A549 (cell line): ENCODE measurements around the gene TNRC18. TPM values are rescaled to one million over a fixed set of nuclear protein-coding genes. Genes with fewer than 3 reads are reported as not detected.

Source experiments
- ATAC-seq, 2 experiments: fragments of 200-7000 bp in 1 of 2; fragments of >200 bp in 1 of 2; cut with Nextera tagmentation in 1 of 2; cut with Tn5 transposase in 1 of 2; 3 replicates each; pipeline versions ENCODE4 v1.8.0 to v1.9.1; 2018 to 2020; ENCODE audit warnings: mild to moderate bottlenecking in 1 of 2, moderate library complexity in 1 of 2
- CTCF ChIA-PET: fragments of 300-600 bp; sonication (Branson Sonifier 250); formaldehyde crosslinking; extraction: SDS; loops from one replicate; lab custom pipeline; 2021; ENCODE audit warnings: antibody characterized with exemption, inconsistent platforms; lab: Yijun Ruan, JAX
- POLR2A ChIA-PET: fragments of 350-600 bp; formaldehyde crosslinking; extraction: SDS; loops from one replicate; lab custom pipeline; 2021; ENCODE audit warnings: antibody characterized with exemption, inconsistent platforms; lab: Yijun Ruan, JAX
- DNase-seq, 2 experiments: peaks; one replicate each; pipeline versions ENCODE4 v3.0.0 to v3.0.0-alpha.2; 2011 to 2016; ENCODE audit warnings: low read depth in 1 of 2, low spot score in 1 of 2
- FAIRE-seq: peaks from 2 replicates; lab custom pipeline; 2011; peaks lifted over from hg19 to GRCh38; lab: Jason Lieb, UNC
- H3K27ac ChIP-seq, 2 experiments: fragments of >200 bp; sonication (Bioruptor Twin); formaldehyde crosslinking; 3 replicates each; pipeline ENCODE4 v1.5.1; 2016 to 2017
- H3K4me1 ChIP-seq: fragments of >200 bp; sonication (Bioruptor Twin); formaldehyde crosslinking; 3 replicates; pipeline ENCODE4 v1.6.1; 2016
- H3K4me2 ChIP-seq: fragments of >200 bp; sonication (Bioruptor Twin); formaldehyde crosslinking; 3 replicates; pipeline ENCODE4 v1.6.1; 2016
- H3K4me3 ChIP-seq: fragments of >200 bp; sonication (Bioruptor Twin); formaldehyde crosslinking; 3 replicates; pipeline ENCODE4 v1.5.1; 2016
- H3K9me3 ChIP-seq: fragments of >200 bp; sonication (Bioruptor Twin); formaldehyde crosslinking; 3 replicates; pipeline ENCODE4 v1.6.1; 2016
- BHLHE40 ChIP-seq: IDR thresholded peaks from 2 replicates; pipeline ENCODE4 v1.6.1; 2012; ENCODE audit warnings: low read depth, low read length, inconsistent platforms
- CHD4 ChIP-seq: fragments of 200-600 bp; sonication (generic); IDR thresholded peaks from 2 replicates; pipeline ENCODE4 v1.6.1; 2016; ENCODE audit warnings: antibody characterized with exemption, mild to moderate bottlenecking, borderline replicate concordance
- CTCF ChIP-seq: fragments of >200 bp; sonication (Bioruptor Twin); formaldehyde crosslinking; IDR thresholded peaks from 3 replicates; pipeline ENCODE4 v1.5.1; 2016
- FOSL2 ChIP-seq, 2 experiments: fragments of 450-650 bp in 1 of 2; fragments of >200 bp in 1 of 2; sonication (Bioruptor Twin) in 1 of 2; formaldehyde crosslinking; IDR thresholded peaks; 2 replicates each; pipeline versions ENCODE4 v1.5.0 to v1.6.1; 2016 to 2020; ENCODE audit warnings: mild to moderate bottlenecking in 1 of 2, moderate library complexity in 1 of 2
- HOXA7 ChIP-seq: fragments of 250-450 bp; sonication (Bioruptor Pico); IDR thresholded peaks from 2 replicates; pipeline ENCODE4 v1.5.0; 2020; ENCODE audit warnings: mild to moderate bottlenecking, moderate library complexity
- NFE2L2 ChIP-seq: fragments of 150-350 bp; conservative IDR thresholded peaks from 2 replicates; pipeline ENCODE4 v1.6.1; 2014; ENCODE audit warnings: low read length
- PHF8 ChIP-seq: fragments of 200-600 bp; sonication (generic); IDR thresholded peaks from 2 replicates; pipeline ENCODE4 v1.6.1; 2016; ENCODE audit warnings: low read depth, mild to moderate bottlenecking, antibody characterized with exemption, moderate library complexity, borderline replicate concordance
- RAD21 ChIP-seq, 2 experiments: fragments of >200 bp in 1 of 2; sonication (Bioruptor Twin) in 1 of 2; formaldehyde crosslinking in 1 of 2; IDR thresholded peaks in 1 of 2; conservative IDR thresholded peaks in 1 of 2; 2 replicates in 1 of 2; 3 replicates in 1 of 2; pipeline ENCODE4 v1.6.1; 2012 to 2018; ENCODE audit warnings: inconsistent platforms in 1 of 2
- RARB ChIP-seq: fragments of 250-450 bp; sonication (Bioruptor Pico); IDR thresholded peaks from 2 replicates; pipeline ENCODE4 v1.8.0; 2021; ENCODE audit warnings: mild to moderate bottlenecking, moderate library complexity
- REST ChIP-seq: fragments of 200-600 bp; sonication (generic); IDR thresholded peaks from 2 replicates; pipeline ENCODE4 v1.6.1; 2016; ENCODE audit warnings: antibody characterized with exemption, mild to moderate bottlenecking, moderate library complexity
- SMC3 ChIP-seq: fragments of >200 bp; sonication (Bioruptor Twin); formaldehyde crosslinking; IDR thresholded peaks from 3 replicates; pipeline ENCODE4 v1.6.1; 2018; ENCODE audit warnings: inconsistent platforms
- WGBS: methylation state at CpG from one replicate; pipeline ENCODE4 v1.1.6; 2017; ENCODE audit errors: missing lambda C conversion rate; 5-methylcytosine and 5-hydroxymethylcytosine counted together
- polyA plus RNA-seq, 4 experiments: library from polyadenylated mRNA; depleted of rRNA in 3 of 4; stranded (reverse); fragments of >200 nt; fragmentation: RNase III in 1 of 4; extraction: RNeasy Plus Mini Kit Qiagen cat#74134 plus additional on column Dnase treatment in 1 of 4; gene quantifications; 2 replicates in 3 of 4; 3 replicates in 1 of 4; pipeline ENCODE4 v1.2.3, GENCODE V29; 2011 to 2017

TNRC18 gene
- polyA plus RNA-seq, 2 of the 4 experiments (the other 2 are of a cell fraction) = 15.5 to 39.9 TPM

GRCh38 chr7:5451391-5451790 lies 27.8 kb upstream of the TNRC18 start:
- no peak for FAIRE-seq
- ChIA-PET CTCF (interaction anchor here (0.5 to 6.3 kb wide), 31 partner anchors 10 to 321 kb away, joined by 3 to 50 read pairs (median 6); partner anchors contain the start of gene TNRC18), POLR2A (interaction anchor here (1.2 to 2.0 kb wide), 2 partner anchors 55 to 211 kb away, joined by 4 to 6 read pairs; no protein-coding TSS in a partner anchor)
- Histone ChIP-seq H3K4me2 (no peak overlapping the region), H3K4me1 (peaks cover 18% of the 10 kb centered on the region; the same call in 2 of the 3 replicates), H3K4me3 (no peak overlapping the region), H3K9me3 (no peaks in the 10 kb centered on the region), H3K27ac (no peak overlapping the region; a peak in 1 of 6 replicates)
- no peak for DNase-seq
- WGBS = 85% methylated on average over 13 of the region's 13 CpGs
- peak; percentile 17 to 22; a peak in 3 of 6 replicates for ATAC-seq
- no peak for TF ChIP-seq HOXA7 (CRISPR knock-in tag)

GRCh38 chr7:5450549-5451327 lies 27.1 kb upstream of the TNRC18 start:
- no peak for FAIRE-seq
- DNase-seq = peak; percentile 41 to 58
- ATAC-seq = peak; percentile 73 to 85
- Histone ChIP-seq H3K4me1 (peaks cover 18% of the 10 kb centered on the region; the same call in 2 of the 3 replicates), H3K4me2 (no peak overlapping the region), H3K27ac (no peak overlapping the region), H3K9me3 (no peaks in the 10 kb centered on the region), H3K4me3 (no peak overlapping the region)
- TF ChIP-seq RARB (no peak), SMC3 (peak; percentile 85), CHD4 (no peak), REST (no peak), RAD21 (conservative IDR thresholded peaks at IDR 0.05 in 1 of 2, IDR thresholded peaks at IDR 0.05 in 1 of 2) (peak; percentile 91 to 93), CTCF (peak; percentile 81), PHF8 (no peak), FOSL2 (IDR thresholded peaks at IDR 0.05) (no peak), FOSL2 (CRISPR knock-in tag; IDR thresholded peaks at IDR 0.05) (no peak)
- ChIA-PET CTCF (interaction anchor here (0.5 to 6.3 kb wide), 39 partner anchors 9 to 226 kb away, joined by 3 to 50 read pairs (median 5); partner anchors contain the start of gene TNRC18), POLR2A (interaction anchor here (1.2 to 2.0 kb wide), 2 partner anchors 54 to 211 kb away, joined by 4 to 6 read pairs; no protein-coding TSS in a partner anchor)
- WGBS = 23% methylated on average over 15 of the region's 19 CpGs

GRCh38 chr7:5448378-5449037 lies 24.9 kb upstream of the TNRC18 start:
- no peak for DNase-seq
- Histone ChIP-seq H3K4me2 (no peak overlapping the region), H3K4me3 (no peak overlapping the region), H3K4me1 (peaks cover 18% of the 10 kb centered on the region; the same call in 2 of the 3 replicates), H3K9me3 (no peaks in the 10 kb centered on the region), H3K27ac (no peak overlapping the region)
- no peak for ATAC-seq
- 82% methylated on average over 15 of the region's 15 CpGs for WGBS
- no peak for TF ChIP-seq BHLHE40
- TF ChIP-seq NFE2L2 = no peak
- ChIA-PET CTCF (interaction anchor here (1.5 to 6.3 kb wide), 5 partner anchors 43 to 208 kb away, joined by 3 to 50 read pairs (median 13); no protein-coding TSS in a partner anchor), POLR2A (interaction anchor here (1.2 kb wide), 1 partner anchor 51 kb away, joined by 3 read pairs; no protein-coding TSS in a partner anchor)
- no peak for FAIRE-seq
